ENCODE data around the gene NACAD.
"Not testable (repeated sequence)": the region's sequence is repeated elsewhere in the genome, so short reads cannot be mapped to it uniquely, and the experiment has no call there.

NACAD gene

GRCh38 chr7:45053401-45053800 lies 35.4 kb downstream of the NACAD start:
- DNase-seq: no peak

- no peak for DNase-seq
Measured at GRCh38 chr7:45052011-45052410, 36.8 kb downstream of the NACAD start.

GRCh38 chr7:45050198-45050597 lies 38.6 kb downstream of the NACAD start:
- no peak for DNase-seq

- no peak for DNase-seq
Measured at GRCh38 chr7:45048748-45049147, 40.0 kb downstream of the NACAD start.

GRCh38 chr7:45044338-45044737 lies 44.4 kb downstream of the NACAD start:
- DNase-seq: no peak

GRCh38 chr7:45039106-45039505 lies 49.7 kb downstream of the NACAD start:
- no peak for DNase-seq

- no peak for DNase-seq
Measured at GRCh38 chr7:45037876-45038275, 50.9 kb downstream of the NACAD start.

GRCh38 chr7:45036796-45037195 lies 52.0 kb downstream of the NACAD start:
- no peak for DNase-seq

- no peak for DNase-seq
Measured at GRCh38 chr7:45036317-45036716, 52.5 kb downstream of the NACAD start.

GRCh38 chr7:45035893-45036292 lies 52.9 kb downstream of the NACAD start:
- no peak for DNase-seq

- DNase-seq: no peak
Measured at GRCh38 chr7:45035371-45035770, 53.4 kb downstream of the NACAD start.

- DNase-seq: not testable (repeated sequence)
Measured at GRCh38 chr7:45034710-45035109, 54.1 kb downstream of the NACAD start.

GRCh38 chr7:45033931-45034290 lies 54.9 kb downstream of the NACAD start:
- DNase-seq: no peak

- no peak for DNase-seq
Measured at GRCh38 chr7:45033261-45033930, 55.4 kb downstream of the NACAD start.

- DNase-seq: no peak
Measured at GRCh38 chr7:45032421-45032820, 56.3 kb downstream of the NACAD start.

GRCh38 chr7:45031829-45032228 lies 56.9 kb downstream of the NACAD start:
- DNase-seq: no peak
